HEK293 (cell line): ENCODE results near the gene TBX6.

Experiments
- IKZF3 ChIP-seq: fragments of 450-650 bp; IDR thresholded peaks from 2 replicates; pipeline ENCODE4 v1.5.0; 2018; ENCODE audit warnings: missing biosample characterization, mild to moderate bottlenecking, missing genetic modification characterization, moderate library complexity
- MYNN ChIP-seq: fragments of 450-650 bp; formaldehyde crosslinking; IDR thresholded peaks from 2 replicates; pipeline ENCODE4 v1.5.1; 2016; ENCODE audit warnings: missing biosample characterization, missing genetic modification characterization, borderline replicate concordance
- PATZ1 ChIP-seq: fragments of 450-650 bp; formaldehyde crosslinking; IDR thresholded peaks from 2 replicates; pipeline ENCODE4 v1.5.1; 2016; ENCODE audit warnings: missing biosample characterization, missing genetic modification characterization
- TCF7L2 ChIP-seq: IDR thresholded peaks from 2 replicates; pipeline ENCODE4 v1.6.1; 2011; ENCODE audit warnings: low read depth, mild to moderate bottlenecking, inconsistent platforms, low read length, moderate library complexity, borderline replicate concordance
- TRIM28 ChIP-seq: IDR thresholded peaks from 2 replicates; pipeline ENCODE4 v1.6.1; 2011; ENCODE audit warnings: low read length, control low read depth, borderline replicate concordance
- ZFHX2 ChIP-seq: fragments of 450-650 bp; formaldehyde crosslinking; conservative IDR thresholded peaks from 2 replicates; pipeline ENCODE4 v1.5.1; 2016; ENCODE audit warnings: missing biosample characterization, missing genetic modification characterization
- ZNF112 ChIP-seq: fragments of 450-650 bp; formaldehyde crosslinking; IDR thresholded peaks from 2 replicates; pipeline ENCODE4 v1.5.0; 2017; ENCODE audit warnings: missing biosample characterization, missing genetic modification characterization
- ZNF121 ChIP-seq: fragments of 450-650 bp; formaldehyde crosslinking; IDR thresholded peaks from 2 replicates; pipeline ENCODE4 v1.5.1; 2016; ENCODE audit warnings: missing biosample characterization, missing genetic modification characterization
- ZNF157 ChIP-seq: fragments of 450-650 bp; formaldehyde crosslinking; IDR thresholded peaks from 2 replicates; pipeline ENCODE4 v1.5.1; 2016; ENCODE audit warnings: missing biosample characterization, missing genetic modification characterization
- ZNF184 ChIP-seq: fragments of 450-650 bp; IDR thresholded peaks from 2 replicates; pipeline ENCODE4 v1.5.1; 2018; ENCODE audit warnings: missing biosample characterization, mild to moderate bottlenecking, missing genetic modification characterization
- ZNF2 ChIP-seq: fragments of 450-650 bp; formaldehyde crosslinking; IDR thresholded peaks from 2 replicates; pipeline ENCODE4 v1.5.1; 2016; ENCODE audit warnings: missing biosample characterization, missing genetic modification characterization
- ZNF239 ChIP-seq: fragments of 450-650 bp; formaldehyde crosslinking; IDR thresholded peaks from 2 replicates; pipeline ENCODE4 v1.5.1; 2016; ENCODE audit warnings: missing biosample characterization, missing genetic modification characterization
- ZNF280C ChIP-seq: fragments of 450-650 bp; formaldehyde crosslinking; IDR thresholded peaks from 2 replicates; pipeline ENCODE4 v1.5.1; 2016; ENCODE audit warnings: missing biosample characterization, missing genetic modification characterization
- ZNF426 ChIP-seq: fragments of 450-650 bp; formaldehyde crosslinking; IDR thresholded peaks from 2 replicates; pipeline ENCODE4 v1.5.1; 2017; ENCODE audit warnings: missing biosample characterization, missing genetic modification characterization, mild to moderate bottlenecking, inconsistent platforms, moderate library complexity
- ZNF510 ChIP-seq: fragments of 450-650 bp; formaldehyde crosslinking; IDR thresholded peaks from 2 replicates; pipeline ENCODE4 v1.5.1; 2018; ENCODE audit warnings: mild to moderate bottlenecking, missing genetic modification characterization, missing biosample characterization; ENCODE audit not compliant: insufficient replicate concordance
- ZNF513 ChIP-seq: fragments of 450-650 bp; IDR thresholded peaks from 2 replicates; pipeline ENCODE4 v1.5.1; 2018; ENCODE audit warnings: missing biosample characterization, missing genetic modification characterization
- ZNF529 ChIP-seq: fragments of 450-650 bp; formaldehyde crosslinking; IDR thresholded peaks from 2 replicates; pipeline ENCODE4 v1.5.1; 2017; ENCODE audit warnings: missing genetic modification characterization, missing biosample characterization; ENCODE audit not compliant: insufficient replicate concordance
- ZNF623 ChIP-seq: fragments of 450-650 bp; formaldehyde crosslinking; IDR thresholded peaks from 2 replicates; pipeline ENCODE4 v1.5.1; 2016; ENCODE audit warnings: missing biosample characterization, missing genetic modification characterization
- ZNF677 ChIP-seq: fragments of 450-650 bp; IDR thresholded peaks from 2 replicates; pipeline ENCODE4 v1.5.0; 2018; ENCODE audit warnings: missing biosample characterization, mild to moderate bottlenecking, missing genetic modification characterization, moderate library complexity
- ZNF704 ChIP-seq: fragments of 450-650 bp; formaldehyde crosslinking; IDR thresholded peaks from 2 replicates; pipeline ENCODE4 v1.5.1; 2016; ENCODE audit warnings: missing biosample characterization, missing genetic modification characterization
- ZNF792 ChIP-seq: fragments of 450-650 bp; formaldehyde crosslinking; IDR thresholded peaks from 2 replicates; pipeline ENCODE4 v1.5.1; 2016; ENCODE audit warnings: missing biosample characterization, missing genetic modification characterization
- TF ChIP-seq, protein P1 (sequence below): sonication (generic); formaldehyde crosslinking; IDR thresholded peaks from 2 replicates; pipeline ENCODE4 v1.8.1; 2022; ENCODE audit warnings: mild to moderate bottlenecking, moderate library complexity, missing genetic modification reagents
- TF ChIP-seq, protein P2 (sequence below): fragments of 450-650 bp; formaldehyde crosslinking; IDR thresholded peaks from 2 replicates; pipeline ENCODE4 v1.5.1; 2016; ENCODE audit warnings: missing biosample characterization, missing genetic modification characterization
- TF ChIP-seq, protein P3 (sequence below): fragments of 450-650 bp; formaldehyde crosslinking; IDR thresholded peaks from 2 replicates; pipeline ENCODE4 v1.5.1; 2016; ENCODE audit warnings: missing biosample characterization, missing genetic modification characterization, borderline replicate concordance
- TF ChIP-seq, protein P4 (sequence below): fragments of 450-650 bp; formaldehyde crosslinking; IDR thresholded peaks from 2 replicates; pipeline ENCODE4 v1.5.1; 2017; ENCODE audit warnings: missing biosample characterization, missing genetic modification characterization

The TBX6 gene

DNA sequence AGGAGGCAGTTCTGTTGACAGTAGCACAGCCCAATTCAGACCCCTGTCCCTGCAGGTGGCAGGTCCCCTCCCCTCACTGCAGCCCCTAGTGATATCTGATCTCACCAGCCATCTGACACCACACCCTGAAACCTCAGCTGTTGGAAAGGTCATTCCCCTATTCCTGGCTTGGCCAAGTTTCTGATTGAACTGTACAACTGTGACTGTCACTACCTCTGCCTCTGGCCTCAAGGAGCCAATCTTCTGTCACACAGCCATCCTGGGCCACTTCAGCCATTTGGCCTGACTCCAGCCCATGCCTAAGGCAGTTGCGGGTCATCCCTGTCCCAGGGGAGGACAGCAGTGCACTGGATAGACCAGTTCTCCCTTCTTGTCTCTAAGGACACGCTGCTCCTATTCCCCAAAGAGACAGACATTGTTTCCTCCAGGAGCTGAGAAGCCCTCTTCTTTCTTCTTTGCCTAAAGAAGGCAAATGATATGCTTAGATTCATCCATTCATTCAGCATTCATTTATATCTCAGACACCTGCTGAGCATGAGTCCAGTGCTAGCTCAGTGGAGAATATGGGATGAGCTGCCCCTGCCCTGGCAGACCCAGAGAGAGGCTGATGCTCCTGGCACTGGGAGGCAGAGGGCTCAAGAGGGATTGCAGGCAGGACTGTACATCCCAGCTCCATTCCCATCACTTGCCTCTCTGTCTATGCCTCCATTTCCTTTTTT lies 30.7 kb downstream of the TBX6 start (continued):
- TF ChIP-seq ZNF112 (no peak), TRIM28 (no peak), ZNF792 (tag by site-specific recombination) (no peak), ZNF157 (no peak), ZNF510 (no peak), ZNF280C (no peak), PATZ1 (tag by site-specific recombination) (peak; percentile 55), ZNF239 (no peak), MYNN (tag by site-specific recombination) (no peak), ZNF184 (tag by site-specific recombination) (no peak), ZNF121 (tag by site-specific recombination) (no peak), TCF7L2 (no peak), ZNF704 (tag by site-specific recombination) (no peak), IKZF3 (tag by site-specific recombination) (peak; percentile 37; the same call in 1 of the 2 replicates), ZNF677 (tag by site-specific recombination) (no peak), ZNF623 (tag by site-specific recombination) (no peak), ZNF426 (tag by site-specific recombination) (no peak), ZNF2 (tag by site-specific recombination) (no peak), ZNF513 (tag by site-specific recombination) (no peak), ZNF529 (tag by site-specific recombination) (no peak), ZFHX2 (tag by site-specific recombination) (no peak)
- TF ChIP-seq, protein P1, sequence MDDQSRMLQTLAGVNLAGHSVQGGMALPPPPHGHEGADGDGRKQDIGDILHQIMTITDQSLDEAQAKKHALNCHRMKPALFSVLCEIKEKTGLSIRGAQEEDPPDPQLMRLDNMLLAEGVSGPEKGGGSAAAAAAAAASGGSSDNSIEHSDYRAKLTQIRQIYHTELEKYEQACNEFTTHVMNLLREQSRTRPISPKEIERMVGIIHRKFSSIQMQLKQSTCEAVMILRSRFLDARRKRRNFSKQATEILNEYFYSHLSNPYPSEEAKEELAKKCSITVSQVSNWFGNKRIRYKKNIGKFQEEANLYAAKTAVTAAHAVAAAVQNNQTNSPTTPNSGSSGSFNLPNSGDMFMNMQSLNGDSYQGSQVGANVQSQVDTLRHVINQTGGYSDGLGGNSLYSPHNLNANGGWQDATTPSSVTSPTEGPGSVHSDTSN (CRISPR knock-in tag), result no peak
- TF ChIP-seq, protein P2, sequence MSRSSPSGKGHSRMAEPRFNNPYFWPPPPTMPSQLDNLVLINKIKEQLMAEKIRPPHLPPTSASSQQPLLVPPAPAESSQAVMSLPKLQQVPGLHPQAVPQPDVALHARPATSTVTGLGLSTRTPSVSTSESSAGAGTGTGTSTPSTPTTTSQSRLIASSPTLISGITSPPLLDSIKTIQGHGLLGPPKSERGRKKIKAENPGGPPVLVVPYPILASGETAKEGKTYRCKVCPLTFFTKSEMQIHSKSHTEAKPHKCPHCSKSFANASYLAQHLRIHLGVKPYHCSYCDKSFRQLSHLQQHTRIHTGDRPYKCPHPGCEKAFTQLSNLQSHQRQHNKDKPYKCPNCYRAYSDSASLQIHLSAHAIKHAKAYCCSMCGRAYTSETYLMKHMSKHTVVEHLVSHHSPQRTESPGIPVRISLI (tag by site-specific recombination), result peak; percentile 59; the same call in 1 of the 2 replicates
- TF ChIP-seq, protein P3, sequence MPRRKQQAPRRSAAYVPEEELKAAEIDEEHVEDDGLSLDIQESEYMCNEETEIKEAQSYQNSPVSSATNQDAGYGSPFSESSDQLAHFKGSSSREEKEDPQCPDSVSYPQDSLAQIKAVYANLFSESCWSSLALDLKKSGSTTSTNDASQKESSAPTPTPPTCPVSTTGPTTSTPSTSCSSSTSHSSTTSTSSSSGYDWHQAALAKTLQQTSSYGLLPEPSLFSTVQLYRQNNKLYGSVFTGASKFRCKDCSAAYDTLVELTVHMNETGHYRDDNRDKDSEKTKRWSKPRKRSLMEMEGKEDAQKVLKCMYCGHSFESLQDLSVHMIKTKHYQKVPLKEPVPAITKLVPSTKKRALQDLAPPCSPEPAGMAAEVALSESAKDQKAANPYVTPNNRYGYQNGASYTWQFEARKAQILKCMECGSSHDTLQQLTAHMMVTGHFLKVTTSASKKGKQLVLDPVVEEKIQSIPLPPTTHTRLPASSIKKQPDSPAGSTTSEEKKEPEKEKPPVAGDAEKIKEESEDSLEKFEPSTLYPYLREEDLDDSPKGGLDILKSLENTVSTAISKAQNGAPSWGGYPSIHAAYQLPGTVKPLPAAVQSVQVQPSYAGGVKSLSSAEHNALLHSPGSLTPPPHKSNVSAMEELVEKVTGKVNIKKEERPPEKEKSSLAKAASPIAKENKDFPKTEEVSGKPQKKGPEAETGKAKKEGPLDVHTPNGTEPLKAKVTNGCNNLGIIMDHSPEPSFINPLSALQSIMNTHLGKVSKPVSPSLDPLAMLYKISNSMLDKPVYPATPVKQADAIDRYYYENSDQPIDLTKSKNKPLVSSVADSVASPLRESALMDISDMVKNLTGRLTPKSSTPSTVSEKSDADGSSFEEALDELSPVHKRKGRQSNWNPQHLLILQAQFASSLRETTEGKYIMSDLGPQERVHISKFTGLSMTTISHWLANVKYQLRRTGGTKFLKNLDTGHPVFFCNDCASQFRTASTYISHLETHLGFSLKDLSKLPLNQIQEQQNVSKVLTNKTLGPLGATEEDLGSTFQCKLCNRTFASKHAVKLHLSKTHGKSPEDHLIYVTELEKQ, result no peak
- TF ChIP-seq, protein P4, sequence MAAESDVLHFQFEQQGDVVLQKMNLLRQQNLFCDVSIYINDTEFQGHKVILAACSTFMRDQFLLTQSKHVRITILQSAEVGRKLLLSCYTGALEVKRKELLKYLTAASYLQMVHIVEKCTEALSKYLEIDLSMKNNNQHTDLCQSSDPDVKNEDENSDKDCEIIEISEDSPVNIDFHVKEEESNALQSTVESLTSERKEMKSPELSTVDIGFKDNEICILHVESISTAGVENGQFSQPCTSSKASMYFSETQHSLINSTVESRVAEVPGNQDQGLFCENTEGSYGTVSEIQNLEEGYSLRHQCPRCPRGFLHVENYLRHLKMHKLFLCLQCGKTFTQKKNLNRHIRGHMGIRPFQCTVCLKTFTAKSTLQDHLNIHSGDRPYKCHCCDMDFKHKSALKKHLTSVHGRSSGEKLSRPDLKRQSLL, result no peak
